ENCODE results near the gene MPV17L2.

Gene MPV17L2

DNA sequence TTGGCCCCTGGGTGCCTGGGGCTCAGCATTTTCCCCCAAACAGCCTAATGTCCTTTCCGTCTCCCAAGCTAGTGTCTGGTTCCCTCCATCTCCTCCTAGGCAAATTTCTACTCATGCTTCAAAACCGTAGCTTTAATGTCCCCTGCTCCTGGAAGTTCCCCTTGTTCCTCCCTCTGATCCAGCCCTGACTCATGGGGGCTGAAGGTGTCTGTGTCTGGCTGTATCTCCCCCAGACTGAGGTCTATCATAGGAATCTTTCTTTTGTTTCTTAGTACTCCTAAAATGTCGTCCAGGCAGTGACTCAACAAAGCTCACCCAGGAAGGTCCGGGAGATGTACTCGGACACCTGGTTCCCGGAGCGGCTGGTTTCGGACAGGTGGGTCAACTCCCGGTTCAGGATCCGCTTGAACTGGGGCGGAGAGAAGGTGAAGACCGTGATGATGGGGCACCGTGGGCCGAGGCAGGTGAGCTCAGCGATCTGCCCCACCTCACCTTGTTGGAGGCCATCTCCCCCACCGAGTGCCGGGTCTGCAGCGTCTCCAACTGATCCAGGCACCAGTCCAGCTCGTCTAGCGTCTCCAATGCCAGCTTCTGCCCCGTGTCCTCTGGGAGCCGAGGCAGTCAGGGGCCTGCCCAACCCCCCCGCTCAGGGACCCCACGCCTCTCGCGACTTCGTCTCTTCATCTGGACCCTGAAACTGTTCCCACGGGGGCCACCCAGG, 27.1 kb downstream of the MPV17L2 start:
- no peak for FAIRE-seq

DNA sequence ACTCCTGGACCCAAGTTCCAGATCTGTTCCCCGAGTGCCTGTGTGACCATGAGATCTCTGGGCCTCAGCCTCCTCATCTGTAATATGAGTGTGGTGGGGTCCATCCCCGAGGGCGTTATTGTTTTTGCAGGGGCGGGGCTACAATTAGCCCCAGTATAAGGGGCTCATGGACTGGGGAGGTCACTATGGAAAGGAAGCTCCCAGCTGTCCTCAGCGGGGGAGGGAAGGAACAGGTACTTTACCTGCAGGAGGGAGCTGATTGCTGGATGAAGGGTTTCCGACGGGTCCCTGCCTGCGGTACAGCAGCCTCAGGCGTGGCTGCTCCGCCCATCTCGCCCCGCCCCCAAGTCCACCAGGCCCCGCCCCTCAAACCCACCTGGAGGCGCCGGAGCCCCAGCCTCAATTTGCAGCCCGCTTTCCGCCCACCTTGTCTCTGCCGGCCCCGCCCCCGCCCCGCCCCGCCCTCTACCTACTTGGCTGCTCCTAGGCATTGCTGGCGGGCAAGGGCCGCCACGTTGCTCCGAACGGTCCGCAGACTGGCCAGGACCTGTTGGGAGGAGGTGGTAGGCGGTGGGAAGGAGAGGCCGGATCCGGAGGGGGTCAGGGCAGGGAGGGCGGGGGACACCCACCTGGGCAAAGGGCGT, 27.7 kb downstream of the MPV17L2 start:
- no peak for FAIRE-seq

- no peak for FAIRE-seq
These were observed 29.1 kb downstream of the MPV17L2 start for GRCh38 chr19:18221815-18222725.

DNA sequence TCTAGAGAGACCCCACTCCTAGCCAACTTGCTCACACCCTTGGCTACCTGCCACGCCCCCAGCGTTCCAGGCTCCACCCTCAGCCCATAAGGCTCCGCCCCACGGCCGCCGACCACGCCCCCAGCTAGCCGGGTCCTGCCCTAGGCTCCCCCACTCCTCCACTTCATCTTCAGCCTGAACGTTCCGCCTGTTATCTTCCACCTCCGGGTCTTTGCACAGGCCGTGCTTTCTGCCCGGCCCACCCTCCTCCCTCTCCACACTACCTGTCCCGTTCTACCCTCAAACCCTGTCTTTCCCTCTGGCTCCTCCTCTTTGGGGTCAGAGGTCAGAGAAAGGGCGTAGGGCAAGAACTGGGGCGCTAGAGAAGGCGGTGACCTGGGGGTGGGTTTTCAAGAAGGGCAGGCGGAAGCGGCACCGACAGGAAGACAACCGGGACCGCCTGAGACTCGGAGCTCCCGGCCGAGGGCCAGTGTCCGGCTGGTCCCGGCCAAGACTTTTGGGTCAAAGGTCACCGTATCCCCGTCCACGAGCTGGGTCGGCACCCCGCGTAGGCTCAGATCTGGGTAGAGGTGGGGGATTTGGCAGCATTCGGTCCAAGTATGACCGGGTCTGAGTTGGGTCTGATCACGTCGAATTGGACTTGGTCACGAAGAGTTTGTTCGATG, 31.0 kb downstream of the MPV17L2 start:
- no peak for FAIRE-seq

DNA sequence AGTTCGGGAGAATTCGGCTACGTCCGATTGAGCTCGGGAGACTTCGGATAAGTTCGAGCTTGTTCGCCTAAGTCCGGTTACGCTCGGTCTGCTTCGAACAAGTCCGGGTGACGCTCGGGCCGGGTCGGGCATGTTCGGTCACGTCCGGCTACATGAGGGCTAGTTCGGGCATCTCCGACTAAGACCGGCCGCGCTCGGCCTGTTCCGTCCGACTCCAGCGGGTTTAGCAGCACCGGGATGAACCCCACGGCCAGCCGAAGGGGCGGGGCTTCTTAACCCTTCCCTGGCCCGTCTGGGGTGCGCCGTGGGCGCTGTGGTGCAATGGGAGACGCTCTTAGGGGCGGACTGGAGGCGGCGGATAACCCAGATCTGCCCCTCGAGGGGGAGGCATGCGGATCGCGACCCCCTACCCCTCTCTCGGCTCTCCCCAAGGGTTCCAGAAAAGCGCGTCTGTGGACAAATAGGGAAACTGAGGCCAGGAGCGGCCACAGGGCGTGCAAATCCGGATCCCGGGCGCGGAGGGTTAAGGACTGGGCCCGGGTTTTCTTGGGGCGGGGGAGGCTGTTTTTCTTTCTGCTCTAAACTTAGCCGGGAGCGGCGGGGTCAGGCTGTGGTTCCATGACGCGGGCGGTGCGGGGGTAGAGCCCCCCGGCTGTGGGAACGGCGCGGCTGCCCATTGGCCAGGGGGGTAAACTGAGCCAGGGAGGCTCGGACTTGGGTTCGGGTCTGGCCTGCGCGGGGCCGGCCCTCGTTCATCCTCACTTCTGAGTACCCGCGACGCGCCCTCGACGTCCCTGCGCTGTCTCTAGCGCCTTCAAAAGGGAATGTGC, 31.7 kb downstream of the MPV17L2 start:
- FAIRE-seq, result peak; percentile 98

GRCh38 chr19:18225355-18225701, 32.3 kb downstream of the MPV17L2 start:
- FAIRE-seq, result no peak

- no peak for FAIRE-seq
These were observed 32.9 kb downstream of the MPV17L2 start, which contains the start of gene PDE4C for GRCh38 chr19:18225702-18226468. Gene PDE4C (minus strand): TSS chr19:18226438. CDS start chr19:18226415, 23 bp downstream.

DNA sequence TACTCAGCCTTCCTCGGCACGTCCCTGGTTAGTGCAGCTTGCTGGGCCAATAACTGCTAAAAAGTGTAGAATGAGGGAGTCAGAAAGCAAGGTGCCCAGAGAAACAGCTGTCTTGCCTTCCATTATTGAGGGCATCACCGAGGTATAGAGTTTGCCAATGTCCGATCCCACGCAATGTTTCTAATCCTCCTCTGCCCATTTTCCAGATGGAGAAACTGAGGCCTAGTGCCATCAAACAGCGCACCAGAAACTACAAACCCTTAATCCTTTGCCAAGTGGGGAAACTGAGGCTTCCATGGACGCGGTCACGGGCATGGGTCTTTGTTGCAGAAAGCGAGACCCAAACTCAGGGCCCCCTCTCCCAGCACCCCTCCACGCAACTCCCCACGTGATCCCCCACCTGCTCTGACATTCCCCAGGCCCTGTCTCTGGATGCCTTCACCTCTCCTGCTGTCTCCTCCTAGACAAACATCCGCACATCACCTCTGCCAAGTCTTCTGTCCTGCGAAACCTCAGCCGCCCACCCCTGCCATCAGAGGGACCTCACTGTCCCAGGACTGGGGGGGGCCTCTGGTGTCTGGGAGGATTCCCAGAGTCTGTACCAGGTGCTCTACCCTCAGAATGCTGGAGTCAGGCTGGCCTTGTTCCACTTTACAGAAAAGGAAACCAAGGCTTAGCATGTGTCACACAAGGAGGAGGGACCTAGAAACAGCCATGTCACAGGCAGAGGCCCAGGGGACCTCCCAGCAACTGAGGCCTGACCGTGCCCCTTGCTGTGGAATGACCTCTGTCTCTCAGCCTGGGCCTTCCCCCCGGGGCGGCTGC, 34.1 kb downstream of the MPV17L2 start:
- FAIRE-seq, result no peak

DNA sequence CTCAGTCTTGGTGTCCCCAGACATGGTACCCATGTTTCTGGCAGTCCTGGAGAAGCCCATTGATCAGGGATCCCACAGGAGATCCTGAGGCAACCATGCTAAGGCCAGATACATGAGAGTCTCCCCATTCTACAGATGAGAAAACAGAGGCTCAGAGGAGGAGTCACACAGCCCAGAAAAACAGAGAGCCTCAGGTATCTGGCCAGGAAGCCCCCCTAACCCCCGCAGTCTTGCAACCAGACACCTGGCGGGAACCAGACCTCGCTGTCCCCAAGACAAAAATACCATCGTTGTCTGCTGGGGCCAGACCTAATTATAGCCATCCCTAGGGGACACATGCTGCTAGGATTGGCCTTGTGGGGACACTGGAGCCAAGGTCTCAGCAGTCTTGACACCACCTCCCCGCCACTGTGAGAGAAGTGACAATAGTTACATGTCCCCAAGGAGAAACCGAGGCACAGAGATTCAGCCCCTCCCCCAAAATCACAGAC, 34.8 kb downstream of the MPV17L2 start:
- FAIRE-seq, result no peak

GRCh38 chr19:18229474-18229873, 36.5 kb downstream of the MPV17L2 start:
- FAIRE-seq, result no peak

DNA sequence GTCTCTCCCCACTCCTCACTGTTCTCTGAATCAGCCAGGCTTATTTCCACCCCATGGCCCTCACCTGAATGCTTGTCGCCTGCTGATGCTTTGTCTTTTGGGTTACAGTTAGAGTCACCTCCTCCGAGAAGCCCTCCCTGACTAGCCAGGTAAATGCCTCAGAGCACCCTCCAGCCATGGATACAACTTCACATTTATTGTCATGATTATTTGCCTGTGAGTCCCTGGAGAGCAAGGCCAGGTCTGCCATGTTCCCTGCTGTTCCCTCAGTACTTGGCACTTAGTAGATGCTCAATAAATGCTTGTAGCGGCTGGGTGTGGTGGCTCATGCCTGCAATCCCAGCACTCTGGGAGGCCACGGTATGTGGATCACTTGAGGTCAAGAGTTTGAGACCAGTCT, 36.9 kb downstream of the MPV17L2 start:
- FAIRE-seq, result no peak

DNA sequence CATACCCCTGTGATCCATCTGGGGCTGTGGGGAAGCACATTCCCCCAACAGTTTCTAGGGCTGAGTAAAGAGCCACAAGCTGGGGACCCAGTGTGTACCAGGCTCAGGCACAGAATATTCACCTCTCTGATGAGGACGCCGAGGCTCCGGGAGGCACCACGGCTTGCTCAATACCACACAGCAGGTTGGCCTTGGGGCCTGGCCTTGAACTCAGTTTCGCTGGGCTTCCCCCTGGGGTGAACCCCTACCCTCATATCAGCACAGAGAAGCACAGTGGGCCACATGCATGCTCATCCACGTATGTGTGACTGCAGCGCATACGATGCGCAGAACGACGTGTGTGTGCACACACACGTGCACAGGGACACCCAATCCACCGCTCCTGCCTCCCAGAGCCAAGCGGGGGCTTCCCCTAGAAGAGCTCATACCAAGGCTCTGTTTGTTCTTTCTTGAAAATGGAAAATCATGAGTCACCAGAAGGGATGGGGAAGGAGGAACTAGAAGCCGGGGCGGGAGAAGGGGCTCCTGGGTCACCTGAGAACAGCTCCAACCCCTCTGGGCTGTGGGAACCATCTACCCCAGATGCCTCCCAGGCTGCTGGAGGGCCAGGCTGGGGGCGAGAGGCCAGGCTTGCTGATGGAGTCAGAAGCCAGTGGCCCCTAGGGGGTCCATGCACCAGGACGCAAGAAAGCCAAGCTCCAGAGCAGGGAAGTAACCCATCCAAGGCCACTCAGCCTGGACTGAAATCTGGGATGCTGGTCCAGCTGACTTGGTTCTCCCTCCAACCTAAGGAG, 38.1 kb downstream of the MPV17L2 start:
- no peak for FAIRE-seq

DNA sequence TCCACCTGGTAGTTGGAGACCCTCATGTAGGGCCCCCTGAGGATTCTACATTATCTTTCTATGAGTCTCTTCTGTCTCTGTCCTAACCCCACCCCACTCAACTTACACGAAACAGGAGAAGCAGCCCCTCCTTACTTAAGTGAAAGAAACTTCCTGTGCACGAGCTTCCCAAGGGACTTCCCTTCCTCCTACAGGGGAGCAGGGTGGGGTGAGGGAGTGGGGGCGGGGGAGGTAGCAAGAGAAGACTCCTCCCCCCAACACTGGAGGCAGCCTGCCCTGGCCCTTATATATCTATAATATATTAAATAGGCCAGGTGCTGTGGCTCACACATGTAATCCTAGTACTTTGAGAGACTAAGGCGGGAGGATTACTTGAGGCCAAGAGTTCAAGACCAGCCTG, 38.8 kb downstream of the MPV17L2 start:
- FAIRE-seq, result no peak

DNA sequence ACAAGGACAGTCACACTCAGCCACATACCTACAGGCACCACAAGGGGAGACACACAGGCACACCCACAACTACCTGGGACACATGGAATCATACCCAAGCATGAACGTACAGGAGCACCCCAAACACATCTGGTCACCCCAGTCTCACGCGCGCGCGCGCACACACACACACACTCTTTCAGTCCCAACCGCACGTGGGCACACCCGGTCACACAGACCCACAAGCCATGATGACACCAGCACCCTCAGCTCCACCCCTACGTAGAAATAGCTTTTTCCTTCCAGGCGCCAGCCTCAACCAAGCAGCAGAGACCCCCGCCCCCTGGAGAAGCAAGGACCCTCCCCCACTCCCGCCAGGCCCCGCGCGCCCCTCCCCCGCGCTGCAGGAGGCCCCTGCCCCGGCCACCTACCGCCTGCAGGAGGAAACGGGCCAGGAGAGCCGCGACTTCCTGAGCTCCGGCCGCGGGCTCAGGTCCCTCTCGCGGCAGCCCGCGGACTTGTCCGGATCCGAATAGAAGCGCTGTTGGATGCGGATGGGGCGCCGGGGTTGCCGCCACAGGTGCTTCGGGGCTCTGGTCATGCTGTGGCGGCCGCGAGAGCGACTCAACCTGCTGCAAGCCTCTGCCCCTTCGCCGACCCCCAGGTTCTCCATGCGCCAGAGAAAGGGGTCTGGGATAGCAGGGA, 39.7 kb downstream of the MPV17L2 start:
- no peak for FAIRE-seq

GRCh38 chr19:18233224-18233825, 40.3 kb downstream of the MPV17L2 start:
- no peak for FAIRE-seq

DNA sequence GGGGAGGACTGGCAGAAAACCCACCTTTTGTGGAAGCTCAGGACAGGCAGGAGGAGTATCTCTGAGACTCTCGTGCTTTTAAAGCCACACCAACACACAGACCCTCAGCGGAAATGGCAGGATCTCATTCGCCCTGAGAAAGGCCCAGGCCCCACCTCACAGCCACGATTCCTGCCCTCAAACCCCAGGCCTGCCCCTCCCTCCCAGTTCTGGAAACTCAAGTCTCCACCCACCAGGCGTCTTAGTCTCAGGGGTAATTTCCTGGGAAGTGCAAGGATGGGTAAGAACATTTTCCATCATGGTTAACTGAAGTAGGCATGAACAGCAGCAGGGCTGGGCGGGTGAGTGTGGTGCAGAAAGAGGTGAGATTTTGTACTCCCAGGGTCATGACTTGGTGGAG, 41.2 kb downstream of the MPV17L2 start:
- no peak for FAIRE-seq

DNA sequence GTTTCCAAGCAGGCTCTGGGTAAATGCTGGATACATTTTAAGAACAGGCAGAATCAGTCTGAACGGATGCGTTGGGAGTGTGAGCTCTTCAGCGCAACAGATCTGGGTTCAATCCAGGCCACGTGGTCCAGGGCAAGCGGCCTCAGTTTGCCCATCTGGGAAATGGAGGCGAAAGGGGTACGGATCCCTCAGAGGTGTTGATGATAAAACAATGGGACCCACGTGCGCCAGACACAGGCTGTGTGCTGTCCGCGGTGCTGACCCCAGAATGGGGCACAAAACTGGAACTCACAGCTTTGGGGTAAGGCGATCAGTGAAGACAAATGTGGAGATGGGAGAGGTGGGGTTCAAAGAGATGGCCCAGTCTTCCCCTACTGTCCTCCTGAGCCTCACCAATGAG, 46.3 kb downstream of the MPV17L2 start:
- no peak for FAIRE-seq

- FAIRE-seq, result no peak
These were observed 52.3 kb downstream of the MPV17L2 start for GRCh38 chr19:18245297-18245696.
